Neural progenitor cell (in vitro differentiated cells): Measurements from ENCODE around the gene SPATA31A3. TPM values are rescaled to one million over a fixed set of nuclear protein-coding genes. Genes with fewer than 3 reads are reported as not detected.
"Not testable (repeated sequence)": the region's sequence is repeated elsewhere in the genome, so short reads cannot be mapped to it uniquely, and the experiment has no call there.

Experiments
- DNase-seq: peaks from one replicate; pipeline ENCODE4 v3.0.0-alpha.2; 2016; ENCODE audit warnings: low spot score
- H2AFZ ChIP-seq: fragments of 200-600 bp; sonication (generic); replicated peaks from 2 replicates; pipeline ENCODE4 v1.6.1; 2016; ENCODE audit warnings: antibody characterized with exemption
- H3F3A ChIP-seq: fragments of 200-600 bp; sonication (generic); 2 replicates; pipeline ENCODE4 v1.6.1; 2016; ENCODE audit warnings: antibody characterized with exemption, low read depth
- H3K27ac ChIP-seq: fragments of 200-600 bp; sonication (generic); 2 replicates; pipeline ENCODE4 v1.5.1; 2016; ENCODE audit warnings: mild to moderate bottlenecking
- H3K27me3 ChIP-seq: fragments of 200-600 bp; sonication (generic); 2 replicates; pipeline ENCODE4 v1.6.1; 2016; ENCODE audit warnings: mild to moderate bottlenecking, moderate library complexity
- H3K36me3 ChIP-seq: fragments of 200-600 bp; sonication (generic); 2 replicates; pipeline ENCODE4 v1.5.1; 2016
- H3K4me1 ChIP-seq: fragments of 200-600 bp; sonication (generic); 2 replicates; pipeline ENCODE4 v1.6.1; 2016; ENCODE audit warnings: mixed run types
- H3K4me2 ChIP-seq: fragments of 200-600 bp; sonication (generic); 2 replicates; pipeline ENCODE4 v1.6.1; 2016
- H3K4me3 ChIP-seq: fragments of 200-600 bp; sonication (generic); 2 replicates; pipeline ENCODE4 v1.5.1; 2016
- H3K79me2 ChIP-seq: fragments of 200-600 bp; sonication (generic); 2 replicates; pipeline ENCODE4 v1.6.1; 2016; ENCODE audit warnings: low read depth
- H3K9ac ChIP-seq: fragments of 200-600 bp; sonication (generic); 2 replicates; pipeline ENCODE4 v1.6.1; 2016
- H3K9me3 ChIP-seq: fragments of 200-600 bp; sonication (generic); 2 replicates; pipeline ENCODE4 v1.5.1; 2016; ENCODE audit warnings: low read depth
- H4K20me1 ChIP-seq: fragments of 200-600 bp; sonication (generic); 2 replicates; pipeline ENCODE4 v1.6.1; 2016; ENCODE audit warnings: low read depth
- H3K27ac Mint-ChIP-seq: 3 replicates; pipeline ENCODE4 v1.8.0; 2021; ENCODE audit warnings: mixed read lengths
- H3K27me3 Mint-ChIP-seq: 2 replicates; pipeline ENCODE4 v1.8.0; 2022; ENCODE audit warnings: low read depth, mild to moderate bottlenecking, inconsistent platforms, moderate library complexity, mixed read lengths; ENCODE audit not compliant: insufficient read depth
- H3K36me3 Mint-ChIP-seq: 3 replicates; pipeline ENCODE4 v1.8.0; 2021; ENCODE audit warnings: mixed read lengths
- H3K4me1 Mint-ChIP-seq: 3 replicates; pipeline ENCODE4 v1.8.0; 2021; ENCODE audit warnings: mixed read lengths
- H3K4me3 Mint-ChIP-seq: 3 replicates; pipeline ENCODE4 v1.8.0; 2021; ENCODE audit warnings: mild to moderate bottlenecking, moderate library complexity, mixed read lengths
- H3K9me3 Mint-ChIP-seq: 3 replicates; pipeline ENCODE4 v1.8.0; 2020; ENCODE audit warnings: mixed read lengths
- small RNA-seq: library from RNA; depleted of rRNA; stranded (forward); fragments of <200 nt; gene quantifications from one replicate; pipeline ENCODE3, GENCODE V24; 2015
- total RNA-seq: library from RNA; depleted of rRNA; stranded (reverse); fragments of >200 nt; gene quantifications from 2 replicates; pipeline ENCODE4 v1.2.3, GENCODE V29; 2015; ENCODE audit warnings: low replicate concordance

SPATA31A3 gene
- total RNA-seq, result not detected in 2 replicates

- not testable (repeated sequence) for H4K20me1 ChIP-seq, H3K9me3 Mint-ChIP-seq, H3K4me3 Mint-ChIP-seq, H3F3A ChIP-seq, H3K4me2 ChIP-seq, H3K4me3 ChIP-seq, H3K27me3 ChIP-seq, H3K27ac ChIP-seq, H3K9ac ChIP-seq, H3K4me1 Mint-ChIP-seq, H2AFZ ChIP-seq, H3K36me3 Mint-ChIP-seq, H3K27me3 Mint-ChIP-seq, H3K9me3 ChIP-seq, H3K27ac Mint-ChIP-seq, H3K4me1 ChIP-seq, H3K79me2 ChIP-seq, DNase-seq, H3K36me3 ChIP-seq
Observed at GRCh38 chr9:66992450-66992849, at the start of gene SPATA31A3. SPATA31A3 (minus strand) TSS chr9:66992550; CDS start chr9:66992521, 29 bp downstream.

- H3K79me2 ChIP-seq, H3K4me1 ChIP-seq, H3K9ac ChIP-seq, H3K36me3 Mint-ChIP-seq, H4K20me1 ChIP-seq, DNase-seq, H3K27ac ChIP-seq, H3K9me3 ChIP-seq, H3K27ac Mint-ChIP-seq, H3F3A ChIP-seq, H3K4me3 Mint-ChIP-seq, H2AFZ ChIP-seq, H3K4me1 Mint-ChIP-seq, H3K36me3 ChIP-seq, H3K4me2 ChIP-seq, H3K27me3 Mint-ChIP-seq, H3K9me3 Mint-ChIP-seq, H3K4me3 ChIP-seq, H3K27me3 ChIP-seq: not testable (repeated sequence)
Observed at GRCh38 chr9:66952576-66952975, 39.8 kb downstream of the SPATA31A3 start.

DNA sequence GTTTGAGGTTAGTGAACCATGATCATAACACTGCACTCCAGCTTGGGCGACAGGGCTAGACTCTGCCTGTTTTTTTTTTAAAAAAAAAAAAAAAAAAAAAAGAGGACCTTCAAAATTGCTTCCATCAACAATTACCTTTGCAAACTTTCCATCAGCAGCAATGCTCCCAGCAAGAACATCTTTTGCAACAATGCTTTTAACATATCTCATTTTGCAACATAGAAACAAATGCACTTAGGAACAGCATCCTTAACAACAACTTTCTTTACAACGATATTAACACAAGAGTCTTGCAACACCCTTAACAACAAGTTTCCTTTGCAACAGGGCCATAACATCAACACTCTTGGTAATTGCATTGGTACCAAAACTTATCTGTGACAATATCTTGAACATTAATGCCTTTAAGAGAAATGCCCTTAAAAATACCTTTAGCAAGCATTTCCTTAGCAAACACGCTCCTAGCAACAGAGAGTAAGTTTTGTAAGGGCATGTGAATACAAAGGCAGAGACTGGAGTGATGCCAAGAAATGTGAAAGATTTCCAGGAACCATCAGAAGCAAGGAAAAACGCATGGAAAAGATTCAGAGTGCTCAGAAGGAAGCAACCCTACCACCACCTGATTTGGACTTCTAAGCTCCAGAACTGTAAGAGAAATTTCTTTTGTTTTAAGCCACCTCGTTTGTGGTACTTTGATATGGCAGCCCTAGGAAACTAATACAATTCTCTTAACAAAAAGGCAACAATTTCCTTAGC lies 49.8 kb downstream of the SPATA31A3 start:
- not testable (repeated sequence) for H3K4me2 ChIP-seq, H3K9ac ChIP-seq, H3K27ac Mint-ChIP-seq, H3F3A ChIP-seq, DNase-seq, H3K36me3 Mint-ChIP-seq, H3K9me3 Mint-ChIP-seq, H3K27ac ChIP-seq, H3K4me3 ChIP-seq, H3K36me3 ChIP-seq, H3K27me3 Mint-ChIP-seq, H3K79me2 ChIP-seq, H4K20me1 ChIP-seq, H3K9me3 ChIP-seq, H3K4me1 ChIP-seq, H3K27me3 ChIP-seq, H2AFZ ChIP-seq, H3K4me1 Mint-ChIP-seq, H3K4me3 Mint-ChIP-seq

DNA sequence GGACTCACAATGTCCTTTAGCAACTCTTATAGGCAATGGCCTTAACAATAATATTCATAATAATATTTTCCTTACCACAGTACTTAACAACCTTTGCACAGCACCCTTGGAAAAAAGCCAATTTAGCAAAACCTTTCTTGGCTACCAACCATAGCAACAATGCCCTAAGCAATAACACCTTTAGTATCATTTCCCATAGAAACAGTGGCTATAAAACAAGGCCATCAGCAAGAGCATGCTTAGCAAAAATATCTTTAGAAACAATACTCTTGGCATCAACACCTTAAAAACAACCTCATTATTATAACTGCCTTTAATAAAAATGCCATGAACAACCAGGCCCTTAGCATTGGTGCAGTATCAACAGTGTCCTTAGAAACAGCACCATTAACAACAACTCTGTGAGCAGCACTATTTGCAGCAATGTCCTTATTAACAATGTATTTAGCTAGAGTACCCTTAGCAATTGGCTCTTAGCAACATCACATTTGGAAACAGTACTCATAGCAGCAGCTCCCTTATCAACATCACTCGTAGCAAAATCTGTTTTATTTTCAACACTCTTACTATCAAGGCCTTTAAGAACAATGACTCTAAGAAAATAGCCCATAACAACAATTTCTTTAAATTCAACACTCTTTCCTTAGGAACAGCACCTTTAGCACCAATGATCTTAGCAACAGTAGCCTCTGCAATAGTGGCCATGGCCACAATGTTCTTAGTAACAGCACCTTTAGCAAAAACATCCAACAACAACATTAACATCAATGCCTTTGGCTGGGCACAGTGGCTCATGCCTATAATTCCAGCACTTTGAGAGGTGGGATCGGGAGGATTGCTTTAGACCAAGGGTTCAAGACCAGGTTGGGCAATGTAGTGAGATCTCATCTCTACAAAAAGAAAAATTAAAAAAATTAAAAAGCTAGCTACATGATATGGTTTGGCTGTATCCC lies 52.2 kb downstream of the SPATA31A3 start:
- not testable (repeated sequence) for H3K27me3 Mint-ChIP-seq, H3K4me1 ChIP-seq, H3K36me3 Mint-ChIP-seq, H4K20me1 ChIP-seq, H3F3A ChIP-seq, DNase-seq, H3K27ac ChIP-seq, H3K27ac Mint-ChIP-seq, H3K4me2 ChIP-seq, H3K27me3 ChIP-seq, H3K9me3 ChIP-seq, H3K4me1 Mint-ChIP-seq, H3K9me3 Mint-ChIP-seq, H3K4me3 ChIP-seq, H3K36me3 ChIP-seq, H2AFZ ChIP-seq, H3K4me3 Mint-ChIP-seq, H3K9ac ChIP-seq, H3K79me2 ChIP-seq

DNA sequence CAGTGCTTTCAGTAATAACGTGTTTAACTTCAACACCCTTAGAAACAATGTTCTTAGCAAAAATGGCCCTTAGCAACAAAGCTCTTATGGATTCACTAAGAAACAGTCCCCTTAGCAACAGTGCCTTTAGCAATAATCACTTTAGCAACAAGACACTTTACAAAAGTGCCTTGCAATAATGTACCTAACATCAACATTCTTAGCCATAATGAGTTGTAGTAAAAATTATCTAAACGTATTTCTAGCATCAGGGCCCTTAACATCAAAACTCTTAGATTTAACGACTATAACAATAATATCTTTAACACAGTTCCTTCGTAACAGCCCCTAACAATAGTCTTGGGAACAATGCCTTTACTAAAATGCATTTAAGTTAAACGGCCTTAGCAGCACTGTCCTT lies 54.0 kb downstream of the SPATA31A3 start:
- H3K27me3 Mint-ChIP-seq, H2AFZ ChIP-seq, H3K4me2 ChIP-seq, H3K79me2 ChIP-seq, H3K9me3 ChIP-seq, H3F3A ChIP-seq, H3K4me3 ChIP-seq, H3K36me3 ChIP-seq, DNase-seq, H3K4me1 ChIP-seq, H3K4me3 Mint-ChIP-seq, H3K4me1 Mint-ChIP-seq, H3K27me3 ChIP-seq, H3K9me3 Mint-ChIP-seq, H3K9ac ChIP-seq, H3K27ac ChIP-seq, H3K36me3 Mint-ChIP-seq, H3K27ac Mint-ChIP-seq, H4K20me1 ChIP-seq: not testable (repeated sequence)

- H3K4me3 Mint-ChIP-seq, H3K27me3 ChIP-seq, H2AFZ ChIP-seq, H4K20me1 ChIP-seq, H3K36me3 ChIP-seq, H3K27ac Mint-ChIP-seq, H3K27me3 Mint-ChIP-seq, H3K4me1 Mint-ChIP-seq, H3K9me3 ChIP-seq, H3K9me3 Mint-ChIP-seq, H3K36me3 Mint-ChIP-seq, H3K4me1 ChIP-seq, H3K9ac ChIP-seq, H3K4me3 ChIP-seq, DNase-seq, H3K4me2 ChIP-seq, H3F3A ChIP-seq, H3K79me2 ChIP-seq, H3K27ac ChIP-seq: not testable (repeated sequence)
Observed at GRCh38 chr9:66937662-66938061, 54.7 kb downstream of the SPATA31A3 start.

Small RNA genes lying within 50 kb of the gene (small RNA-seq; reads per million reads assigned to genes)
- not detected for gene AL353770.1
- gene AL353770.2, result not detected

Other genes with a start within 250 kb of the SPATA31A3 start
- 9.1 and 16.9 TPM in 2 replicates for gene ZNF658, start 91.8 kb downstream of the SPATA31A3 start, total RNA-seq